ENCODE measurements around the gene CASTOR1.

Gene CASTOR1

DNA sequence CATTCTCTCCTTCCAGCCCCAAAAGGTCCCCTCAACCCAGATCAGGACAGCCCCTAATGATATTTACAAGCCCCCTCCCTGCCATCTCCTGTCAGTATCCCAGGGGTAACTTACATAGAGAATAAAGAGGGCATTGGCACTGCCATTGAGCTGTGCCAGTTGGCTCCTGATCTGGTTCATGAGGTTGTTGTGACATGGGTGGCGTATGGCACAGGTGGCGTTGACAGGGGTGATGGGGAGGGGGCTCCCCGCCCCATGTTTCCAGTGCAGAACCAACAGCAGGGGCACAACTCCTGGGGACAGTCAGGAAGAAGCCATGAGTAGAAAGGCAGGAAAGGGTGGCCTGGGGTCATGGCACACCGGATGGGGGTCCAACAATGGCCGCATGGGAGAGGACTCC, 44.7 kb downstream of the CASTOR1 start:
- H3K4me3 ChIP-seq (ENCODE audit: control insufficient read depth in 1 of 7, extremely low read depth in 1 of 7, insufficient read depth in 4 of 7, low read depth in 2 of 7, low read length in 6 of 7) = peak overlapping the region in 1 of 7 experiments; percentile 59
- no peaks in the 10 kb centered on the region for H3K9me3 ChIP-seq (ENCODE audit: control extremely low read depth in 1 of 5, control insufficient read depth in 4 of 5, insufficient read depth in 2 of 5, low read depth in 1 of 5, low read length in 4 of 5)
- no peak for DNase-seq
- ChIA-PET POLR2A (no interaction called here), CTCF (interaction anchor here (1.8 kb wide), 1 partner anchor 11 kb away, joined by 4 read pairs; no protein-coding TSS in a partner anchor)
- H3K4me1 ChIP-seq (ENCODE audit: control extremely low read depth in 1 of 4, control insufficient read depth in 4 of 4, insufficient read depth in 4 of 4, low read length in 3 of 4) = peaks cover 1 to 39% (median 34%) of the 10 kb centered on the region in 4 experiments
- 100% methylated on average over 4 of the region's 5 CpGs for WGBS (ENCODE audit: insufficient coverage)
- H3K27me3 ChIP-seq (replicated peaks in 2 of 5; ENCODE audit: control insufficient read depth in 4 of 5, insufficient read depth in 5 of 5, low read length in 4 of 5) = peaks cover 0 to 33% (median 4%) of the 10 kb centered on the region in 5 experiments
- no peak overlapping the region for H3K27ac ChIP-seq (ENCODE audit: insufficient read depth in 1 of 2, low read depth in 1 of 2, low read length in 2 of 2, poor library complexity in 1 of 2, severe bottlenecking in 2 of 2)
- no peaks in the 10 kb centered on the region for H3K36me3 ChIP-seq (ENCODE audit: control insufficient read depth in 4 of 4, insufficient read depth in 4 of 4, low read length in 3 of 4)

DNA sequence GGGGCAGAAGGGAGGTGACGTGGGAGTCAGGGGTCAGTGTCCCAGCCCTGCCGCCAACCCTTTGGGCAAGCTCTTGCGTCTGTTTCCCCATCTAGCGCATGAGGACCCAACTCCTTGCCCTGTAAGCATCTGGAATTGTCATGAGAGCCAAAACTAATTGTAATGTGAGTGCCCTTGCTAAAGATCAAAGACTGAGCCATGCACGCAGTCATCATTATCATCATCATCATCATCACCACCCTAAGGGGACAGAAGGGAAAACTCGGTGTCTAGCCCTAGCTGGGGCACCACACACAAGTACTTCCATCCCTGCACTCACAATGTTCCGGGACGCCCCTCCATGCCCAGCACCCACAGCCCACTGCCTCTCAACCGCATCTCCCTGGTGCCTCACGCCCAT, 45.2 kb downstream of the CASTOR1 start:
- 96% methylated on average over 10 of the region's 10 CpGs for WGBS (ENCODE audit: insufficient coverage)
- no peak for DNase-seq
- Histone ChIP-seq H3K27ac (ENCODE audit: insufficient read depth in 1 of 2, low read depth in 1 of 2, low read length in 2 of 2, poor library complexity in 1 of 2, severe bottlenecking in 2 of 2) (no peak overlapping the region), H3K4me1 (ENCODE audit: control extremely low read depth in 1 of 4, control insufficient read depth in 4 of 4, insufficient read depth in 4 of 4, low read length in 3 of 4) (peaks cover 1 to 36% (median 34%) of the 10 kb centered on the region in 4 experiments), H3K36me3 (ENCODE audit: control insufficient read depth in 4 of 4, insufficient read depth in 4 of 4, low read length in 3 of 4) (no peaks in the 10 kb centered on the region), H3K27me3 (replicated peaks in 2 of 5; ENCODE audit: control insufficient read depth in 4 of 5, insufficient read depth in 5 of 5, low read length in 4 of 5) (peaks cover 0 to 33% (median 4%) of the 10 kb centered on the region in 5 experiments), H3K4me3 (ENCODE audit: control insufficient read depth in 1 of 7, extremely low read depth in 1 of 7, insufficient read depth in 4 of 7, low read depth in 2 of 7, low read length in 6 of 7) (peak overlapping the region in 1 of 7 experiments; percentile 59), H3K9me3 (ENCODE audit: control extremely low read depth in 1 of 5, control insufficient read depth in 4 of 5, insufficient read depth in 2 of 5, low read depth in 1 of 5, low read length in 4 of 5) (no peaks in the 10 kb centered on the region)
- ChIA-PET POLR2A (no interaction called here), CTCF (interaction anchor here (1.8 kb wide), 1 partner anchor 11 kb away, joined by 4 read pairs; no protein-coding TSS in a partner anchor)

DNA sequence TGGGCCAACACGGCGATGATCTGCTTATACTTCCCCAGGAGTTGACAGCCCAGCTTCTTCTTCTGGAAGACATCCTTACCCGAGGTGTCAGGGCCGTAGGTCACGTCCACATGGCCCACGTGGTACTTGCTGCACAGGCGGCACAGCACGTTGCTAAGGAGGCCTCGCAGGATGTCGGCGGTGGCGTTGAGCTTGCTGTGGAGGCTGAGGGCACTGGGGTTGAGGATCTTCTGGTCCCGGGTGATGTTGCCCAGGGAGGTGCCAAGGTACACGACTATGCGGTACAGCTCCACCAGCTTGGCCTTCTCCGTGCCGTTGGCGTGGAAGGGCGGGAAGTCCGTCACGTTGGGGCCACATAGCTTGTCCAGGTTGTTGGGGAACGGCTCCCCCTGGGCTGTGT, 45.6 kb downstream of the CASTOR1 start:
- POLR2A ChIA-PET = no interaction called here
- no peaks in the 10 kb centered on the region for H3K36me3 ChIP-seq (ENCODE audit: control insufficient read depth in 4 of 4, insufficient read depth in 4 of 4, low read length in 3 of 4)
- no peak overlapping the region for H3K4me3 ChIP-seq (ENCODE audit: control insufficient read depth in 1 of 7, extremely low read depth in 1 of 7, insufficient read depth in 4 of 7, low read depth in 2 of 7, low read length in 6 of 7)
- H3K9me3 ChIP-seq (ENCODE audit: control extremely low read depth in 1 of 5, control insufficient read depth in 4 of 5, insufficient read depth in 2 of 5, low read depth in 1 of 5, low read length in 4 of 5) = no peaks in the 10 kb centered on the region
- peaks cover 0 to 33% (median 4%) of the 10 kb centered on the region in 5 experiments for H3K27me3 ChIP-seq (replicated peaks in 2 of 5; ENCODE audit: control insufficient read depth in 4 of 5, insufficient read depth in 5 of 5, low read length in 4 of 5)
- CTCF ChIA-PET = interaction anchor here (0.5 to 1.8 kb wide), 2 partner anchors 12 to 385 kb away, joined by 4 read pairs; no protein-coding TSS in a partner anchor
- H3K4me1 ChIP-seq (ENCODE audit: control extremely low read depth in 1 of 4, control insufficient read depth in 4 of 4, insufficient read depth in 4 of 4, low read length in 3 of 4) = peaks cover 1 to 32% (median 31%) of the 10 kb centered on the region in 4 experiments
- 96% methylated on average over 22 of the region's 22 CpGs for WGBS (ENCODE audit: insufficient coverage)
- H3K27ac ChIP-seq (ENCODE audit: insufficient read depth in 1 of 2, low read depth in 1 of 2, low read length in 2 of 2, poor library complexity in 1 of 2, severe bottlenecking in 2 of 2) = no peak overlapping the region
- DNase-seq = no peak

DNA sequence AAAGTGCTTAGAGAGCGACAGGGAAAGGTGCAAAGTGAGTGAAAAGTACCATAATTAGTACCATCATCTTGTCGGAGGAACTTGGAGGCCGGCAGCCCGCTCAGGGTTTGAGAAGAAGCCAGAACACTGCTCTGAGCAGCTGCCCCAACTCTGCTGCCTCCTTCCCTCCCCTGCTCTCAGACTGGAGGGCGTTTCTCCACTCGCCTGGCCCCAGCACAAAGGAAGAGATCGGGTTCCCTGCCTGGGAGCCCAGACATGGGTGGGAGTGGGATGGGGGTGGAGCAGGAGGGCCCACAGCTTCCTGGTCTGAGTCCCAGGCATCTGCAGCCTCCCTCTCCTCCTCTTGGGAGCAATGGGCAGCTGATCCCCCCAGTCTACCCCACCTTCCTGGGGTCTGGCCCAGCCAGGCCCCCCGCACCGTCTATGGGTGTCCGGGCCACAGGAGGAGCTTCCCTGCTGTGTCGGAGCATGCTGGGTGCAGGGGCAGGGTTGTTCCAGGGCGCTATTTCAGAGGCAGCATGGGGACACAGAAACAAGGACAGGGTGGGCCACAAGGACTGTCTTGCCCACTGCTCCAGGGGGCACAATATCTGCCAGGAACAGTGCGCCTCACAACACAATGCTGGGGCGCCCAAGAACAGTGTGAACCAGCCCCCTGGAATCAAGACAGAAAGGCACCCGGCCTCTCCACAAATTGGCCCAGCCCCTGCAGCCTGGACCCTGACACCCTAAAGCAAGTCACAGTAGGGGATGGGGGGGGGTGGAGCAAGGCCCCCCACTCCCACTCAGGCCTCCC, 47.5 kb downstream of the CASTOR1 start:
- H3K27me3 ChIP-seq (replicated peaks in 2 of 5; ENCODE audit: control insufficient read depth in 4 of 5, insufficient read depth in 5 of 5, low read length in 4 of 5) = peaks cover 0 to 19% (median 4%) of the 10 kb centered on the region in 5 experiments
- over 99% methylated on average over 9 of the region's 15 CpGs for WGBS (ENCODE audit: insufficient coverage)
- no peak overlapping the region for H3K27ac ChIP-seq (ENCODE audit: insufficient read depth in 1 of 2, low read depth in 1 of 2, low read length in 2 of 2, poor library complexity in 1 of 2, severe bottlenecking in 2 of 2)
- no peaks in the 10 kb centered on the region for H3K36me3 ChIP-seq (ENCODE audit: control insufficient read depth in 4 of 4, insufficient read depth in 4 of 4, low read length in 3 of 4)
- CTCF ChIA-PET = interaction anchor here (1.0 to 1.9 kb wide), 5 partner anchors 11 to 137 kb away, joined by 3 to 5 read pairs (median 3); no protein-coding TSS in a partner anchor
- no peak overlapping the region for H3K4me3 ChIP-seq (ENCODE audit: control insufficient read depth in 1 of 7, extremely low read depth in 1 of 7, insufficient read depth in 4 of 7, low read depth in 2 of 7, low read length in 6 of 7)
- no peak for DNase-seq
- H3K4me1 ChIP-seq (ENCODE audit: control extremely low read depth in 1 of 4, control insufficient read depth in 4 of 4, insufficient read depth in 4 of 4, low read length in 3 of 4) = peaks cover 0 to 13% (median 12%) of the 10 kb centered on the region in 4 experiments
- POLR2A ChIA-PET = interaction anchor here (0.5 to 1.0 kb wide), 3 partner anchors 14 to 129 kb away, joined by 3 read pairs; no protein-coding TSS in a partner anchor
- H3K9me3 ChIP-seq (ENCODE audit: control extremely low read depth in 1 of 5, control insufficient read depth in 4 of 5, insufficient read depth in 2 of 5, low read depth in 1 of 5, low read length in 4 of 5) = no peaks in the 10 kb centered on the region

DNA sequence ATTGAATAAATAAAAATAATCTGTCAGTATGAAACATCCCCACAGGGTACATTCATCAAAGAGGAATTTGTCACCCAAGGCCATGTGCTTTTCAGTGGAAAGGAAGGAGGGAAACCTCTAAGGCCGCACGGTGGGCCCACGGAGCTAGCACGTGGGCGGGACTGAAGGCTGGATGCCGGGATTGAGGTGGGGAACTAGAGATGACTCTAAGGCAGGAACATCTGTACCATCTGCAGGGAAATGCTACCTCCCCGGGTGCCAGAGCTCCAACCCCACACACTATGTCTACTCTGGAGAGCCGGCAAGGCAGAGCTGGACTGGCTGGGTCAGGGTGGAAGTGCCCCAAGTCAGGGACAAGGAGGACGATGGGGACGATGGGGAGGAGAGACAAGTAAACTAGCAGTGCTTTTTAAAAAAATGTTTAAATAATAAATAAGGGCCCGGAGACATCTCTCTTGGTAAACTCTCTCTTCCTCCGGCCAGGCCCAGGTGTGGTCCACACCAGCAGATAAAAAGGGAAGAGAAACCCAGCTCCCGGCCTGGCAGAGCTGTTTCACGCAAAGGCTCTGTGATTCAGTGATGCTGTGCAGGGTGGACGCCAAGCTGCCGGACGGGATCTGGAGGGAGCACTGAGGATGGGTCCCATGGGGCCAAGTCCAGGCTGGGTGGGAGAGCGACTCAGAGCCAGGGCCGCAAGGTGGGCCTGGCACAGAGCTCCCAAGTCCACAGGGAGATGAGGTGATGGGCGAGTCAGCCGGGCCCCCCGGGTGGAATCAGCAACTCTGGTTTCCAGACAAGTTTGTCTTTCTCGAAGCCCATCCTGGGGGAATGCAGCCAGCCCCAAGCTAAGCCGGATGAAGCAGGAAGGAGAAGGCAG, 48.5 kb downstream of the CASTOR1 start:
- Histone ChIP-seq H3K9me3 (ENCODE audit: control extremely low read depth in 1 of 5, control insufficient read depth in 4 of 5, insufficient read depth in 2 of 5, low read depth in 1 of 5, low read length in 4 of 5) (peaks cover 0 to 3% (median 0%) of the 10 kb centered on the region in 5 experiments), H3K4me3 (ENCODE audit: control insufficient read depth in 1 of 7, extremely low read depth in 1 of 7, insufficient read depth in 4 of 7, low read depth in 2 of 7, low read length in 6 of 7) (no peak overlapping the region), H3K27me3 (replicated peaks in 2 of 5; ENCODE audit: control insufficient read depth in 4 of 5, insufficient read depth in 5 of 5, low read length in 4 of 5) (peaks cover 0 to 11% (median 4%) of the 10 kb centered on the region in 5 experiments), H3K36me3 (ENCODE audit: control insufficient read depth in 4 of 4, insufficient read depth in 4 of 4, low read length in 3 of 4) (no peaks in the 10 kb centered on the region), H3K27ac (ENCODE audit: insufficient read depth in 1 of 2, low read depth in 1 of 2, low read length in 2 of 2, poor library complexity in 1 of 2, severe bottlenecking in 2 of 2) (no peak overlapping the region), H3K4me1 (ENCODE audit: control extremely low read depth in 1 of 4, control insufficient read depth in 4 of 4, insufficient read depth in 4 of 4, low read length in 3 of 4) (peaks cover 0 to 3% (median 3%) of the 10 kb centered on the region in 4 experiments)
- POLR2A ChIA-PET = interaction anchor here (0.6 to 0.8 kb wide), 2 partner anchors 13 to 1462 kb away, joined by 3 to 4 read pairs; no protein-coding TSS in a partner anchor
- WGBS (ENCODE audit: insufficient coverage) = 96% methylated on average over 18 of the region's 24 CpGs
- DNase-seq = no peak
- CTCF ChIA-PET = interaction anchor here (1.1 to 1.9 kb wide), 3 partner anchors 12 to 136 kb away, joined by 3 to 5 read pairs (median 4); no protein-coding TSS in a partner anchor

DNA sequence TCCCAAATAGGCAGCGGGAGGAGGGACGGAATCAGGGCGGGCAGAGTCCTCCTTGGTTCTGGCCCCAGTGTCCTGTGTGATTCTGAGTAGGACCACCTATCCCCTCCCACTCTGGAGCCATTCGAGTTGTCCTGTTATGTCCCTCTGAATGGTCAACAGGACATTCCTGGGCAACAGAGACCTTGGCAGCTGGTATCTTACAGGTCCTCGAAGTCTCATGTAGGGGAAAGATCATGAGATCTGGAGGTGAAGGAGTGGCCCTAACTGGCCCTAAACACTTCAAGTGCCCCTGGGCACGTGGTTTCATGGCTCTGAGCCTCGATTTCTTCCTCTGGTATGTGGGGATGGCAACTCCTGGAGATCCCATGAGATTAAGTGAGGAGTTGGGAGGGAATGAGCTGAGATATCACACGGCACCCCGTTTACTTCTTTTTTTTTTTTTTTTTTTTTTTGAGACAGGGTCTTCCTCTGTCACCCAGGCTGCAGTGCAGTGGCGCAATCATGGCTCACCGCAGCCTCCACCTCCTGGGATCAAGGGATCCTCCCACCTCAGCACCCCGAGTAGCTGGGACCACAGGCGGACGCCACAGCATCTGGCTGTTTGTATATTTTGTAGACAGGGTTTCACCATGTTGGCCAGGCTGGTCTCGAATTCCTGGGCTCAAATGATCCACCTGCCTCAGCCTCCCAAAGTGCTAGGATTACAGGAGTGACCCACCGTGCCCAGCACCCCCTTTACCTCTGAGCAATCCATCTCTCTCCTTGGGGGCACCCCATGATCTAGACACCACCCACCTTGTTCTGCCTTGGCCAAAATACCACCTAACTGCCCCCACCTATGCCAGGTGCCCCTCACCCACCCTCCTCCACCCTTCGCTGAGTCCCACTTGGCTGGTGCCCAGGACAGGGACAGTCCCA, 49.6 kb downstream of the CASTOR1 start:
- 97% methylated on average over 7 of the region's 17 CpGs for WGBS (ENCODE audit: insufficient coverage)
- no peaks in the 10 kb centered on the region for H3K36me3 ChIP-seq (ENCODE audit: control insufficient read depth in 4 of 4, insufficient read depth in 4 of 4, low read length in 3 of 4)
- POLR2A ChIA-PET = interaction anchor here (0.6 kb wide), 1 partner anchor 138 kb away, joined by 3 read pairs; no protein-coding TSS in a partner anchor
- H3K27ac ChIP-seq (ENCODE audit: insufficient read depth in 1 of 2, low read depth in 1 of 2, low read length in 2 of 2, poor library complexity in 1 of 2, severe bottlenecking in 2 of 2) = no peak overlapping the region
- peaks cover 0 to 3% (median 0%) of the 10 kb centered on the region in 5 experiments for H3K27me3 ChIP-seq (replicated peaks in 2 of 5; ENCODE audit: control insufficient read depth in 4 of 5, insufficient read depth in 5 of 5, low read length in 4 of 5)
- peaks cover 0 to 3% (median 0%) of the 10 kb centered on the region in 5 experiments for H3K9me3 ChIP-seq (ENCODE audit: control extremely low read depth in 1 of 5, control insufficient read depth in 4 of 5, insufficient read depth in 2 of 5, low read depth in 1 of 5, low read length in 4 of 5)
- DNase-seq = no peak
- H3K4me1 ChIP-seq (ENCODE audit: control extremely low read depth in 1 of 4, control insufficient read depth in 4 of 4, insufficient read depth in 4 of 4, low read length in 3 of 4) = no peaks in the 10 kb centered on the region
- no peak overlapping the region for H3K4me3 ChIP-seq (ENCODE audit: control insufficient read depth in 1 of 7, extremely low read depth in 1 of 7, insufficient read depth in 4 of 7, low read depth in 2 of 7, low read length in 6 of 7)
- CTCF ChIA-PET = interaction anchor here (1.9 kb wide), 1 partner anchor 135 kb away, joined by 4 read pairs; no protein-coding TSS in a partner anchor
